ENCODE data around the gene BRD3OS.

BRD3OS gene

DNA sequence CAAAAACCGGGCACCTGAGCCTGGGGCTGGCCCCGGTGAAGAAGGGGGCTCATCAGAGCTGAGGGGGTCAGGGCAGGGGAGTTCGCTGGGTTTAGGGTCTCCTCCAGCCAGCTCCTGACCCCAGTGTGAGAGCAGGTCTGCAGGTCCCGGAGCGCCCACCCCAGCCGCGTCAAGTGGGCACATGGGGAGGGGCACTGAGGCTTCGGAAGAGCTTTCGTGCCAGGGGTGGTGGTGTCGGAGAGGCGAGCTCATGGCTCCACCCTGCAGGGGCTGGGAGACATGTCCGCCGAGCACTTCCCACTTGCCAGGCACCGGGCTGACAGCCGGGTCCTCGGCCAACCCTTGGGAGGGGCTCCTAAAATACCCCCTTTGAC lies 46.4 kb upstream of the BRD3OS start:
- DNase-seq (ENCODE audit: low read depth) = no peak
- no peak overlapping the region for H3K4me3 ChIP-seq (ENCODE audit: low read length)

DNA sequence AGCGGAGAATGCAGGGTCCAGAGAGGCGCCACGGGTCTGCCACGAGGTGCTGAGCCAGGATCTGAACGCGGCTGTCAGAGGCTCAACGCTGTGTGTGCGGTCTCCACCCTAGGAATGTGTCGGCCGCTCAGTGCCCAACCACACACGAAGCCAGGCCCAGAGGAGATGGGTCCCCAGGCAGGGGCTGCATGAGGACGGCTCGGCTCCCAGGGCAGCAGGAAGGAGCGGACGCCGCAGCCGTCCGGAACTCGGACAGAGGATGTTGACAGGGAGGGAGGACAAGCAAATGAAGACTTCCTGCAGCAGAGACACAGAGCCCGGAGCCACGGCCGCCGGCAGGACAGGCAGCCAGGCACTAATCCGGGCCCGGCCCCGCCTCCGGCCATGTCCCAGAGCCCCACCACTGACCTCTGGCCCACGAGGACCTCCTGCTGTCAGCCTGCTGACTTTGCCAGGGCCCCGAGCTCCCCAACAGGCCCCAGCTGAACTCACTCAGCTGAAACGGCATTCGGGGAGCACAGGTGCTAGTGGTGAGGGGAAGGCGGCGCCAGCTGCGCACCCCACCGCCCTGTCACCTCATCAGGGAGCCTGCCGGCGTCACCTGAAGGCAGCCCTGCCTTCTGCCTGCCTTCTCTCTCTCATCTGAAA lies 45.9 kb upstream of the BRD3OS start:
- no peak overlapping the region for H3K4me3 ChIP-seq (ENCODE audit: low read length)
- no peak for DNase-seq (ENCODE audit: low read depth)
- TF ChIP-seq, protein P1, sequence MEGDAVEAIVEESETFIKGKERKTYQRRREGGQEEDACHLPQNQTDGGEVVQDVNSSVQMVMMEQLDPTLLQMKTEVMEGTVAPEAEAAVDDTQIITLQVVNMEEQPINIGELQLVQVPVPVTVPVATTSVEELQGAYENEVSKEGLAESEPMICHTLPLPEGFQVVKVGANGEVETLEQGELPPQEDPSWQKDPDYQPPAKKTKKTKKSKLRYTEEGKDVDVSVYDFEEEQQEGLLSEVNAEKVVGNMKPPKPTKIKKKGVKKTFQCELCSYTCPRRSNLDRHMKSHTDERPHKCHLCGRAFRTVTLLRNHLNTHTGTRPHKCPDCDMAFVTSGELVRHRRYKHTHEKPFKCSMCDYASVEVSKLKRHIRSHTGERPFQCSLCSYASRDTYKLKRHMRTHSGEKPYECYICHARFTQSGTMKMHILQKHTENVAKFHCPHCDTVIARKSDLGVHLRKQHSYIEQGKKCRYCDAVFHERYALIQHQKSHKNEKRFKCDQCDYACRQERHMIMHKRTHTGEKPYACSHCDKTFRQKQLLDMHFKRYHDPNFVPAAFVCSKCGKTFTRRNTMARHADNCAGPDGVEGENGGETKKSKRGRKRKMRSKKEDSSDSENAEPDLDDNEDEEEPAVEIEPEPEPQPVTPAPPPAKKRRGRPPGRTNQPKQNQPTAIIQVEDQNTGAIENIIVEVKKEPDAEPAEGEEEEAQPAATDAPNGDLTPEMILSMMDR (IDR thresholded peaks at IDR 0.05; ENCODE audit: insufficient read depth, low read depth, low read length, missing control alignments) = no peak

More for the DNA sequence above, 46.4 kb upstream of the BRD3OS start:
- TF ChIP-seq, protein P1 (IDR thresholded peaks at IDR 0.05; ENCODE audit: insufficient read depth, low read depth, low read length, missing control alignments) = no peak

DNA sequence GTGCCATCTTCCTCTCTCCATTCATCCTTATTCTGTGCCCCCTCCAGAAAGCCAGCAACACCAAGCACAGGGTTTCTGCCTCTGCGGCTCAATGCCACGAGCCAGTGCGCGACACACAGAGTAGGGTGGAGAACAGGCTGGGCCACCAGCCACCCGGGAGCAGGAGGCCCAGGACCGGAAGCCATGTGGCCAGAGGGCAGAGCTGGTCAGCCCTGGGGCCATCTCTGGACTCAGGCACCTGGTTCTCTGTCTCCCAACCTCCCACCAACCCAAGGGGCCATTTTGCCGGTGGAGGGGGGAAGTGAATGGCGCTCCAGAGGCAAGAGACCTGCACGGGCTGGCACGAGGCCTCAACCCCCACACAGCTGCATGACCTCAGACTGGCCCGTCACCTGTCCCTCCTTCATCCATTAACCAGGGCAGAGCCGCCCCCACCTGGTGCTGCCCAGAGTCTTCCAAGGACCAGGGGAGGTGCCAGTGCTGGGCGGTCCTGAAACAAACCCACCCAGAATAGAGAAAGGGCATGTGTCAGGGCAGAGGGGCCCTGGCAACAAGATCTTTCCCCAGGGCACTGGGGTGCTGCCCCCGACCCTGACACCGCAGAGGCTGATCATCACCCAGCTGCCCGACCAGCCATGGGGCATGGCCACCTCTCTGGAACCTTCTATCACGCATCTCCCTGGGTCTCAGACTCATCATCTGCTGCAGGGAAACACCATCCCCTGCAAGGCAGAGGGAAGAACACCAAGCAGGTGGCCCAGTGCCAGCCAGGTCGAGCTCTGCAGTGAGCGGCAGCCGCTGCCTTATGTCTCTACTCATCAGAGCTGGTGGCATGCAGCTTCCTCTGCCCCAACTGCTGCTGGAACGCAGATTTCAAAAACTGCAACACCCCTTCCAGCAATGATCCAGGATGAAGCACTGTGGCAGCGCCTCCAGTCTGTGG lies 45.1 kb upstream of the BRD3OS start:
- H3K4me3 ChIP-seq (ENCODE audit: low read length) = no peak overlapping the region
- DNase-seq (ENCODE audit: low read depth) = no peak
- TF ChIP-seq, protein P1 (IDR thresholded peaks at IDR 0.05; ENCODE audit: insufficient read depth, low read depth, low read length, missing control alignments) = no peak

DNA sequence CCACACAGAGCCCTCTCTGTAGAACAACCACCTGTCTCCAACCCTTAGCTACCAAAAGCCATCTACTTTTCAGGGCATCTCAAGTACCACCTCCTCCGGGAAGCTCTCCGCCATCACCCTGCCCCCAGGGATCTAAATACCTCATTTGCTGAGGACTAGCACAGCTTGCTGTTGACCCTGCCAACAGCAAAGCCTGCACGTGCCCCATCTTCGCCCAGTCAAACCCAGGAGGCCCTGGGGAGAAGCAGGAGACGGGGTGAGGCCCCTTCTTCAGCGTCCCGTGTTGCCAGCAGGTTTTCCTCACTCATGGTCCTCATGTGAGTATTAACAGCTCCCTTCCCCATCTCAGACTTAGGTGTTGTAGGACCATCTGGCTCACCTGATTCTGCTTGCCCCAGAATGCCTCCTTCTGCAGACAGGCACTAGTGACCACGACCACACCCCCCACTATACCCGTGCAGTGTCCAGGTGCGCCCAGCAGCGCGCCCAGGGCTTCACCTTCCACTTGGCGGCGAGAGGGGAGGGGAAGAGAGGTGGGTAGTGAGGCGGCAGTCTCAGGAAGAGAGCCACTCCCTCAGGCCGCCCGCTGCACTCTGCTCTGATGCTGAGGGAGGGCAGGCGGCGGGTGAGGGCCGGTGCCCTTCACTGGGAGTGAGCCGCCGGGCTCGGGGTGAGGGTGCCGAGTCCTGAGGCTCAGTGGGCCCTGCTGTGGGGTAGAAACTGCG lies 44.3 kb upstream of the BRD3OS start:
- no peak for DNase-seq (ENCODE audit: low read depth)
- TF ChIP-seq, protein P1 (IDR thresholded peaks at IDR 0.05; ENCODE audit: insufficient read depth, low read depth, low read length, missing control alignments) = no peak
- no peak overlapping the region for H3K4me3 ChIP-seq (ENCODE audit: low read length)

DNA sequence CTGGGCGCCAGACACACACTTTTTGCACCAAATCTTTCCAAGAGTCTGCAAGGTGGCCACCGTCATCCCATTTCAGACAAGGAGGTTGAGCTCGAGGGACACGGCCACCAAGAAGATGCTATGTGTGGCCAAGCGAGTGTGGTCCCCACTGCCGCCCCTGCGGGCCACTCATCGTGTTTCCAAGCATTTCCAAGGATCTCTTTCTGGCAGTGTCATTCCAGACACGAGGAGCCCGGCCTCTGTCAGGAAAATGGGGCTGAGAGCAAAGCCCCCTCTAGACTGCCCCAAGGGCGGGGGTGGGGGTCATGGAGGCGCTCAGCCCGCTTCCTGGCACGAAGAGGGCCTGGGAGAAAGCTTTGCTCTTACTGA lies 43.7 kb upstream of the BRD3OS start:
- TF ChIP-seq, protein P1 (IDR thresholded peaks at IDR 0.05; ENCODE audit: insufficient read depth, low read depth, low read length, missing control alignments) = no peak
- no peak for DNase-seq (ENCODE audit: low read depth)
- no peak overlapping the region for H3K4me3 ChIP-seq (ENCODE audit: low read length)

DNA sequence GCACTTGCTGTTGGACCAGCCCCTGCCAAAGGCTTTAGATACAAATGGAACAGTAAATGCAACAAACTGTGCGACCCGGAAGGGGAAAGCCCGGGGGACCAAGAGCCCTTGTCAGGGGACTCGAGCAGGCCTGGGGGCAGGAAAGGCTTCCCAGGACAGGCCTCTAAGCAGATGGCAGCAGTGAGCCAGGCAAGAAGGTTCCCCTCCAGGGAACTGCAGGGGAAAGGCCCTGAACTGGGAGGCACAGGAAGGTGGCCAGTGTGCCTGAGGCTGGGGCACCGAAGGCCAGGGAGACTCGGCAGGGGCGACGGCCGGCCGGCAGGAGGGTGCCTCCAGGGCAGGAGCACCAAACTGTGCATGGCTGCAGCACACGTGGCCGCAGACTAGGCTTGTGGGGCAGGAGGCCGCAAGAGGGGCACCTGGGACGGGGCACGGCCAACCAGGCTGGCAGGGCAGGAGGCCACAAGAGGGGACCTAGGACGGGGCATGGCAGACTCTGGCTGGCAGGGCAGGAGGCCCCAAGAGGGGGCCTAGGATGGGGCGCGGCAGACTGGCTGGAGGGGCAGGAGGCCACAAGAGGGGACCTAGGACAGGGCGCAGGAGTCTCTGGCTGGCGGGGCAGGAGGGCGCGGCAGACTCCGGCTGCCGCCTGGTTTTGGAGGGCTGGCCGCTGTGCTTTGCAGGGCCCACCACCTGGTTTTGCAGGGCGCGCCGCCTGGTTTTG lies 43.2 kb upstream of the BRD3OS start:
- no peak overlapping the region for H3K4me3 ChIP-seq (ENCODE audit: low read length)
- TF ChIP-seq, protein P1 (IDR thresholded peaks at IDR 0.05; ENCODE audit: insufficient read depth, low read depth, low read length, missing control alignments) = no peak

More for the DNA sequence above, 43.2 kb upstream of the BRD3OS start:
- no peak for DNase-seq (ENCODE audit: low read depth)

Data from epithelial cell of esophagus (primary cell).